Uterus (tissue), 2 donors: ENCODE results near the gene KCNK2.

Experiments
- POLR2A ChIP-seq, 2 donors: fragments of 450-650 bp; IDR thresholded peaks; one replicate each; pipeline ENCODE4 v1.6.1; 2016; ENCODE audit warnings: antibody characterized with exemption in 2 of 2, mild to moderate bottlenecking in 1 of 2, moderate library complexity in 1 of 2
- TF ChIP-seq, protein P1 (sequence below), 4 experiments: fragments of 200-600 bp in 2 of 4; fragments of 450-650 bp in 2 of 4; sonication (generic) in 2 of 4; IDR thresholded peaks; one replicate each; pipeline ENCODE4 v1.5.1; 2016 to 2019; ENCODE audit warnings: antibody characterized with exemption in 4 of 4, mild to moderate bottlenecking in 2 of 4, moderate library complexity in 1 of 4

DNA sequence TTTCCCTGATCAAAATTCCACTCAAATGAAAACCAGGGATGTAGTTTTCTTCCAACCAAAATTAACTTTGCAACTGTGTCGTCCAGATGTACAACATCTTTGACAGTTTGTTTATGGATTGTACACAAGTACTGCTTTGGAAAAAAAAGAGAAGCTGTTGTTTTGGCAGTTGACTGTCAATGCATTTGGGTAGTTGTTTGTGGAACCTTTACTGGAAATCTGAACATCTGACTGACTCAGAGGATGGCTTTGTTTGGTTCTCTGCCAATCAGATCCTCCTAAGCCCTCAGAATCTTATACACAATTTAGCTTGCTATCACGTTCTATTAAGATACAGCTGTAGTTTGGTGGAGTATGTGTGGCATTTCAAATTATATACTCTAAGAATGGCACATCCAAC, 195.0 kb downstream of the KCNK2 start:
- TF ChIP-seq, protein P1, sequence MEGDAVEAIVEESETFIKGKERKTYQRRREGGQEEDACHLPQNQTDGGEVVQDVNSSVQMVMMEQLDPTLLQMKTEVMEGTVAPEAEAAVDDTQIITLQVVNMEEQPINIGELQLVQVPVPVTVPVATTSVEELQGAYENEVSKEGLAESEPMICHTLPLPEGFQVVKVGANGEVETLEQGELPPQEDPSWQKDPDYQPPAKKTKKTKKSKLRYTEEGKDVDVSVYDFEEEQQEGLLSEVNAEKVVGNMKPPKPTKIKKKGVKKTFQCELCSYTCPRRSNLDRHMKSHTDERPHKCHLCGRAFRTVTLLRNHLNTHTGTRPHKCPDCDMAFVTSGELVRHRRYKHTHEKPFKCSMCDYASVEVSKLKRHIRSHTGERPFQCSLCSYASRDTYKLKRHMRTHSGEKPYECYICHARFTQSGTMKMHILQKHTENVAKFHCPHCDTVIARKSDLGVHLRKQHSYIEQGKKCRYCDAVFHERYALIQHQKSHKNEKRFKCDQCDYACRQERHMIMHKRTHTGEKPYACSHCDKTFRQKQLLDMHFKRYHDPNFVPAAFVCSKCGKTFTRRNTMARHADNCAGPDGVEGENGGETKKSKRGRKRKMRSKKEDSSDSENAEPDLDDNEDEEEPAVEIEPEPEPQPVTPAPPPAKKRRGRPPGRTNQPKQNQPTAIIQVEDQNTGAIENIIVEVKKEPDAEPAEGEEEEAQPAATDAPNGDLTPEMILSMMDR (IDR thresholded peaks at IDR 0.05): no peak
- no peak for TF ChIP-seq POLR2A (IDR thresholded peaks at IDR 0.05)
